ENCODE data around the gene MAN2A1. TPM values are rescaled to one million over a fixed set of nuclear protein-coding genes. Genes with fewer than 3 reads are reported as not detected.
A peak's percentile ranks its signal among the peaks of the same experiment; 100 is the strongest.

Gene MAN2A1
- total RNA-seq, 3 donors from 2014 or later = 28.2 to 31.8 (median 30.4) TPM

GRCh38 chr5:109668237-109668636, 21.5 kb upstream of the MAN2A1 start:
- Mint-ChIP-seq H3K9me3 (no peaks in the 10 kb centered on the region), H3K4me3 (no peak overlapping the region), H3K27me3 (ENCODE audit: low read depth) (peaks cover 10% of the 10 kb centered on the region), H3K4me1 (ENCODE audit: low read depth) (no peaks in the 10 kb centered on the region), H3K36me3 (ENCODE audit: insufficient read depth) (no peaks in the 10 kb centered on the region)
- DNase-seq (no peak), ATAC-seq (no peak)

- ATAC-seq (no peak), DNase-seq (no peak)
- Mint-ChIP-seq H3K4me1 (ENCODE audit: low read depth) (no peaks in the 10 kb centered on the region), H3K9me3 (no peaks in the 10 kb centered on the region), H3K36me3 (ENCODE audit: insufficient read depth) (no peaks in the 10 kb centered on the region), H3K4me3 (no peak overlapping the region), H3K27me3 (ENCODE audit: low read depth) (peaks cover 12% of the 10 kb centered on the region)
These were observed 20.9 kb upstream of the MAN2A1 start for GRCh38 chr5:109668668-109669422.

GRCh38 chr5:109669991-109670706, 19.6 kb upstream of the MAN2A1 start:
- no peaks in the 10 kb centered on the region for H3K9me3 Mint-ChIP-seq
- H3K4me1 Mint-ChIP-seq (ENCODE audit: low read depth) = no peaks in the 10 kb centered on the region
- ATAC-seq (no peak), DNase-seq (no peak)
- H3K27me3 Mint-ChIP-seq (ENCODE audit: low read depth) = peaks cover 21% of the 10 kb centered on the region
- no peak overlapping the region for H3K4me3 Mint-ChIP-seq
- H3K36me3 Mint-ChIP-seq (ENCODE audit: insufficient read depth) = no peaks in the 10 kb centered on the region

- Mint-ChIP-seq H3K9me3 (no peaks in the 10 kb centered on the region), H3K27me3 (ENCODE audit: low read depth) (peaks cover 23% of the 10 kb centered on the region), H3K4me1 (ENCODE audit: low read depth) (no peaks in the 10 kb centered on the region), H3K36me3 (ENCODE audit: insufficient read depth) (no peaks in the 10 kb centered on the region), H3K4me3 (no peak overlapping the region)
- ATAC-seq (no peak), DNase-seq (no peak)
These were observed 18.6 kb upstream of the MAN2A1 start for GRCh38 chr5:109671136-109671535.

GRCh38 chr5:109674596-109674995, 15.1 kb upstream of the MAN2A1 start:
- Mint-ChIP-seq H3K4me3 (no peak overlapping the region), H3K27me3 (ENCODE audit: low read depth) (peaks cover 34% of the 10 kb centered on the region), H3K36me3 (ENCODE audit: insufficient read depth) (no peaks in the 10 kb centered on the region)

GRCh38 chr5:109676920-109677319, 12.8 kb upstream of the MAN2A1 start:
- Mint-ChIP-seq H3K27me3 (ENCODE audit: low read depth) (peaks cover 33% of the 10 kb centered on the region), H3K36me3 (ENCODE audit: insufficient read depth) (no peaks in the 10 kb centered on the region), H3K4me3 (no peak overlapping the region), H3K4me1 (ENCODE audit: low read depth) (no peaks in the 10 kb centered on the region), H3K9me3 (no peaks in the 10 kb centered on the region)
- DNase-seq = no peak
- ATAC-seq = no peak

More at GRCh38 chr5:109674596-109674995, 15.1 kb upstream of the MAN2A1 start:
- H3K4me1 Mint-ChIP-seq (ENCODE audit: low read depth) = no peaks in the 10 kb centered on the region
- DNase-seq (no peak), ATAC-seq (no peak)
- no peaks in the 10 kb centered on the region for H3K9me3 Mint-ChIP-seq

GRCh38 chr5:109678447-109678846, 11.3 kb upstream of the MAN2A1 start:
- Mint-ChIP-seq H3K36me3 (ENCODE audit: insufficient read depth) (no peaks in the 10 kb centered on the region), H3K9me3 (no peaks in the 10 kb centered on the region), H3K4me3 (no peak overlapping the region), H3K27me3 (ENCODE audit: low read depth) (peaks cover 24% of the 10 kb centered on the region), H3K4me1 (ENCODE audit: low read depth) (no peaks in the 10 kb centered on the region)
- DNase-seq = no peak
- no peak for ATAC-seq

- ATAC-seq (no peak), DNase-seq (no peak)
- H3K9me3 Mint-ChIP-seq = no peaks in the 10 kb centered on the region
- H3K36me3 Mint-ChIP-seq (ENCODE audit: insufficient read depth) = no peaks in the 10 kb centered on the region
- no peaks in the 10 kb centered on the region for H3K4me1 Mint-ChIP-seq (ENCODE audit: low read depth)
- H3K4me3 Mint-ChIP-seq = no peak overlapping the region
- H3K27me3 Mint-ChIP-seq (ENCODE audit: low read depth) = peaks cover 9% of the 10 kb centered on the region
These were observed 8.0 kb upstream of the MAN2A1 start for GRCh38 chr5:109681763-109682162.

- peaks cover 2% of the 10 kb centered on the region for H3K27me3 Mint-ChIP-seq (ENCODE audit: low read depth)
- DNase-seq = no peak
These were observed 7.3 kb upstream of the MAN2A1 start for GRCh38 chr5:109682383-109682782.

GRCh38 chr5:109685916-109686315, 3.8 kb upstream of the MAN2A1 start:
- Mint-ChIP-seq H3K9me3 (peaks cover 7% of the 10 kb centered on the region), H3K36me3 (ENCODE audit: insufficient read depth) (no peaks in the 10 kb centered on the region), H3K4me3 (no peak overlapping the region), H3K27me3 (ENCODE audit: low read depth) (peaks cover 2% of the 10 kb centered on the region), H3K4me1 (ENCODE audit: low read depth) (peaks cover 3% of the 10 kb centered on the region)
- no peak for ATAC-seq
- DNase-seq = no peak

More at GRCh38 chr5:109682383-109682782, 7.3 kb upstream of the MAN2A1 start:
- Mint-ChIP-seq H3K9me3 (no peaks in the 10 kb centered on the region), H3K36me3 (ENCODE audit: insufficient read depth) (no peaks in the 10 kb centered on the region), H3K4me3 (no peak overlapping the region), H3K4me1 (ENCODE audit: low read depth) (no peaks in the 10 kb centered on the region)
- ATAC-seq = no peak

- ATAC-seq (no peak), DNase-seq (no peak)
- no peaks in the 10 kb centered on the region for H3K36me3 Mint-ChIP-seq (ENCODE audit: insufficient read depth)
- peak overlapping the region; percentile 87 for H3K4me3 Mint-ChIP-seq
- H3K9me3 Mint-ChIP-seq = peaks cover 7% of the 10 kb centered on the region
- peaks cover 26% of the 10 kb centered on the region for H3K4me1 Mint-ChIP-seq (ENCODE audit: low read depth)
- H3K27me3 Mint-ChIP-seq (ENCODE audit: low read depth) = peaks cover 2% of the 10 kb centered on the region
These were observed 1.1 kb upstream of the MAN2A1 start for GRCh38 chr5:109688630-109688969.

- ATAC-seq (peak; percentile 86 to 87), DNase-seq (peak; percentile 68)
- H3K9me3 Mint-ChIP-seq = peaks cover 7% of the 10 kb centered on the region
- peak overlapping the region; percentile 92 for H3K4me3 Mint-ChIP-seq
- H3K4me1 Mint-ChIP-seq (ENCODE audit: low read depth) = peaks cover 32% of the 10 kb centered on the region
- no peaks in the 10 kb centered on the region for H3K36me3 Mint-ChIP-seq (ENCODE audit: insufficient read depth)
- H3K27me3 Mint-ChIP-seq (ENCODE audit: low read depth) = peaks cover 2% of the 10 kb centered on the region
These were observed 572 bp upstream of the MAN2A1 start for GRCh38 chr5:109688970-109689739.

GRCh38 chr5:109690242-109690974, 681 bp downstream of the MAN2A1 start:
- DNase-seq (peak; percentile 17), ATAC-seq (peak; percentile 12 to 13)
- H3K36me3 Mint-ChIP-seq (ENCODE audit: insufficient read depth) = peaks cover 4% of the 10 kb centered on the region
- peaks cover 2% of the 10 kb centered on the region for H3K27me3 Mint-ChIP-seq (ENCODE audit: low read depth)
- H3K4me1 Mint-ChIP-seq (ENCODE audit: low read depth) = peaks cover 44% of the 10 kb centered on the region
- H3K4me3 Mint-ChIP-seq = peak overlapping the region; percentile 92
- peaks cover 7% of the 10 kb centered on the region for H3K9me3 Mint-ChIP-seq
